Measurements from ENCODE around the gene GPR27.

GPR27 gene

GRCh38 chr3:71734881-71735280 is 18.8 kb upstream of the GPR27 start:
- no peak for FAIRE-seq

GRCh38 chr3:71742621-71743020 is 11.0 kb upstream of the GPR27 start:
- FAIRE-seq: no peak

DNA sequence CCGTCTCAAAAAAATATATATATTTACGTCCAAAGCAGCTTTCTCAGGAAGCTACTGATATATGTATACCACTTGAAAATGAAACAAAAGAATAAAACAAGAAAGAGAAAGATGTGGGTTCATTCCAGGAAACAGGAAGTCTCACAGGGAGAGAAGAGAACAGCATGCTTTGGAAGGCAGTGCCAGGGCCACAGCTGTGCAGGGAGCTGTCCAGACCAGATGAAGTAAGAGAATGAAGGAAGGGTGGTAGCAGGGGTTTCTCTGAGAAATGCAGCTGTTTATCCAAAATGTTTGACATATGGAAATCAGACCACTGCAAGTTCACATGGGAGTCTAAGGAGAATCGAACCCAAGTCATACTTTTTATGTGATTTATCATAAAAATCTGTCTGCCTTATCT is 8.9 kb upstream of the GPR27 start:
- FAIRE-seq: no peak

DNA sequence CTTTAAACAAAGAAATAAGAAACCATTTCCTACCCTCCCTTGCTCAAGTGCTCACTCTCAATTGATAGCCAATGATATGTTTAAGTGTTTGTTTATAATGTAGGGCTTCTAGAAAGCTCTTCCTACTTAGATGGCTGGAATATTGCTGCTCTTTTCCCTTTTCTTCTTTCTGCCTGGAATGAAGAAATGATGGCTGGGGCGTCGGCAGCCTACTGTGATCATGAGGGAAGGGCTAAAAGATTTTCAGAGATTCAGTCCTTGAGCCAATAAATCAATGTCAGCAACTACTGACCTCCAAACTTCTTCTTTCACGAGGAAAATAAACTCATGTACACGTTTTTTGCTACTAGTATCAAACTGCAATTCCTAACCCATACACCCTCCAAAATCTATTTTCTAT is 2.1 kb upstream of the GPR27 start:
- FAIRE-seq: no peak

DNA sequence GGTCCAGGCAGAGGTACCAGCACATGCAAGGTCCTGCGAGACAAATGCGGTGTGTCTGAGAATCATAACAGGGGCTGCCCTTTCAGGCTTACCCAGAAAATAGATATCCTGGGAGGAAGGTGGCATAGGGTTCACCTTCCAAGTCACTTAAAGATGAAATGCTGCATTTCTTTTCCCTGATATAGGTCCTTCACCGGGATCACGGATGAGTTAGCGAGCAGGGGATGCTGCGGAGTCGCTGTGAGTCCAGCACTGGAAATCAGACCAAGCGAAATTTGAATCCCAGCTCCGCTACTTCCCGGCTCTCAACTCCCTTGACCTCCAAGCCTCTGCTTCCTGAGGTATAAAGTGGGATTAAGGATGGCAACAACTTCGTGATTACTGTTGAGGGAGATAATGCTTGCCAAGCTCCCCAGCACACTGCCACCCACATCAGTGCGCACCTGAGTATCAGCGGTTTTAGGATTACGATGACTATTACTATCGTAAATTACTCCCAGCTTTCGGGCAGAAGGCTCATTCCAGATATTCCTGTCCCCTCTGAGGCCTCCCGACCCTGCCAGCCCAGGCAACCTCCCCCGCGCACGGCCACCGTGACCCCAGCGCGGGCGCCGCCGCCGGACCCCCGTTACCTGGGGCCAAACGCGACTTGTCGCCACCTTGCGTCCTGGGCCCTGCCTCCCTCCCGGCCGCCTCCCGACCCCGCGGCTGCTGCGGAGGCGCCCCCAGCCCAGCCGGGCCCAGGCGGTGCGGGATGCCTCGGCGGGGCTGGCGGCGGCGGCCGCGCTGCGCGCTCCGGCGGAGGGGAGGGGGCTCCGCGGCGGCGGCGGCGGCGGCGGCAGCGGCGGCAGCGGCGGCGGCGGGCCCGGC is 589 bp upstream of the GPR27 start:
- no peak for FAIRE-seq

DNA sequence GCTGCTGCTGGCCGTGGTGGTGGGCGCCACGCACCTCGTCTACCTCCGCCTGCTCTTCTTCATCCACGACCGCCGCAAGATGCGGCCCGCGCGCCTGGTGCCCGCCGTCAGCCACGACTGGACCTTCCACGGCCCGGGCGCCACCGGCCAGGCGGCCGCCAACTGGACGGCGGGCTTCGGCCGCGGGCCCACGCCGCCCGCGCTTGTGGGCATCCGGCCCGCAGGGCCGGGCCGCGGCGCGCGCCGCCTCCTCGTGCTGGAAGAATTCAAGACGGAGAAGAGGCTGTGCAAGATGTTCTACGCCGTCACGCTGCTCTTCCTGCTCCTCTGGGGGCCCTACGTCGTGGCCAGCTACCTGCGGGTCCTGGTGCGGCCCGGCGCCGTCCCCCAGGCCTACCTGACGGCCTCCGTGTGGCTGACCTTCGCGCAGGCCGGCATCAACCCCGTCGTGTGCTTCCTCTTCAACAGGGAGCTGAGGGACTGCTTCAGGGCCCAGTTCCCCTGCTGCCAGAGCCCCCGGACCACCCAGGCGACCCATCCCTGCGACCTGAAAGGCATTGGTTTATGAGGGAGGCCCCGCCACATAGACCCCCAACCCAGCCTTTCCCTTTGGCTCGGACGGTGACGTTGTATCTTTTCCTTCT is 1.1 kb downstream of the GPR27 start:
- no peak for FAIRE-seq

GRCh38 chr3:71758091-71758490 is 4.4 kb downstream of the GPR27 start:
- no peak for FAIRE-seq

GRCh38 chr3:71759401-71759800 is 5.7 kb downstream of the GPR27 start:
- FAIRE-seq: no peak

DNA sequence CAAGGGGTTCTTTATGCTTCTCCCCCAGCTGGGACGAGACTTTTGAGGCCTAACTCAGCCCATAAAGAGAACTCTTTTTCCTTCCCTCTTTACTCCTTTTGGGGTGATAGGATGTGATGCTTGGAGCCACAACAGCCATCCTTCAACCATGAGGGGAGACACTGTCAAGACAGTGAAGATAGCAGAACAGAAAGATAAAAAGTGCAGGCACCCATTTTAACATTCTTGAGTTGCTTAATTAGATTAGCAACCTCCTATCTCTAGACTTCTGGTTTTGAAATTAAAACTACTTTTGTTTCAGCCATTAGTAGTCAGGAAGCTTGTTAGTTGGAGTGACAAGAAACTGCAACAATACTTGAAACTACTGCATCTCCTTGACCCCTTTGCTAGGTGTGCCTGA is 6.5 kb downstream of the GPR27 start:
- FAIRE-seq: no peak

- FAIRE-seq: no peak
Observed at GRCh38 chr3:71763426-71763825, 9.8 kb downstream of the GPR27 start.

- FAIRE-seq: no peak
Observed at GRCh38 chr3:71771126-71771525, 17.5 kb downstream of the GPR27 start.

DNA sequence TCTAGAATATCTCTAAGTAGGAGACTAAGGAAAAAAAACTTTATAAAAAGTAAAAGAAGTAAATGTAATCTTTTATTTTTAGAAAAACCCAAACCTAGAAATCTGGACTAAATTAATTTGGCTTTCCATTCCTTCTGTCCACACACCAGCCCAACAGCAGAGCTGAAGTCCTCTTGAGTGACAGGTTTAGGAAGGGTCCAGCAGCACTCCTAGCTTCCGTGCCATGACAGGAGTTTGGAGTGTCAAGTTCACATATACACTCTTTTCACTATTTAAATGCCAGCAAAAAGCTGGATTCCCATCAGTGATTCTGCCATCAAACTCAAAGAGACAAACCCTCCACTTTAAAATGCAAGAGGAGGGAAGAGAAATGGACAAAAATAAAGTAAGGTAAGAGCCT is 18.2 kb downstream of the GPR27 start:
- no peak for FAIRE-seq

DNA sequence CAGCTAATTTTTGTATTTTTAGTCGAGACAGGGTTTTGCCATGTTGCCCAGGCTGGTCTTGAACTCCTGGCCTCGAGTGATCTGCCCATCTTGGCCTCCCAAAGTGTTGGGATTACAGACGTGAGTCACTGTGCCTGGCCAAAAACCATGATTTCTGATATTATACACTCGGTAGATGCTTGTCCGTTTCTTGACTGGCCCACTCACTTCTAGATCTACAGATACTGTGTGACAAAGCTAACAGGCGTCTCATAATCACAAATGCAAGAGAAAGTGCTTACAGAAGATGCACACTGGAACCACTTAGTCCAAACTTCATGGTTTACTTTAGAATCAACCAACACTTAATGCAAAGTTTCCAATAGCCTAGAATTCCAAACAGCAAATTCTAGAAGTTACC is 22.9 kb downstream of the GPR27 start:
- FAIRE-seq: no peak

DNA sequence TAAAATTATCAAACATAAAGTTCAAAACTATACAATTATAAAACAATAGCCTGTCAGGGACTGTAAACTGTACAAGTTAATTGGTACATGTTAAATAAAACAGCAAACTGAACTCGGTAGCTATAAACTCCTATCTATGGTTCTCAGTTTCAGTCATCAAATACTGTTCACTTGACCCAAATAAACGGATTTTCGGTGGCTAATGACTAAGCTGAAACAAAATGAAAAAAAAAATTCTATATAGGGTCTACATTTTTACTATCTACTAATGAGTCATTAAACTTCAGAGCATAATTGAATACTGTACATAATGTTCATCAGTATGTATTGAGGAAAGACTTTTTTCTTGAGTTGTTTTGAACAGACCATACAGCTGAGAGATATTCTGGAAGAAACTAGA is 24.7 kb downstream of the GPR27 start:
- no peak for FAIRE-seq

- FAIRE-seq: no peak
Observed at GRCh38 chr3:71779674-71780377, 26.2 kb downstream of the GPR27 start.

DNA sequence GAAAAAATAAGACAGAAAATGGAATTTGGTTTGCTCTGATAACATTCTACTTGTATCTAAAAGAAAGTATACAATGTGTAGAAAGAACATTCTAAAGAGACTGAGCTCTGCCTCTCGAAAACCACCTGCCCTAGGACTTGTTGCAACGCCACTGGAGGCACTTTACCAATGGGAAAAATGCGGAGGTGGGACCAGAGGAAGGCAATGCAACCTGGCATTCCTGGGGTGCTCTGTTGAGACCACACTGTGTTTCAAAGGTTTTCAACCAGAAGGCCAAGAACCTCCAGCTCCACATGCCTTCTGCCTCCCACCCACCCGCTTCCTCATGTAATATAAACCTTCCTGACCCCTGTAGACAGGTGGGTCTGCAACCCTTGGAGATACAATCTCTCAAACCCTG is 26.8 kb downstream of the GPR27 start:
- no peak for FAIRE-seq

DNA sequence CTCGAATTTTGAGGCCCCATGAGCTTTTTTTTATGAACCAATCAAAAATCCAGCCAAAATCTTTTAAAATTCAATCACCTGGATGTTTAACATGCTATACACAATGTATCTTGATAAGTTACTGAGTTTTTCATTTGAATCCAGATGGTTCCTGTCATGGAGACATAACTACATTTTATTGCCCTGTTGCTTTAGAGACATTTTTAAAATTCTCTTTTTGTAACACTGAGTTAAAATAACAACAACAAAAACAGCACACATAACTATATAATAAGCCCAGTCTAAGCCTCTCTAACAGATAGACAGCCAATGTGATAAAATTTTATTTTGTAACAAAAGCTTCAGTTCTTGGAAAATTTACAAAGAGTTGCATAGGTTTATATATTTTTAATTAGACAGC is 29.5 kb downstream of the GPR27 start:
- no peak for FAIRE-seq

GRCh38 chr3:71784201-71784913 is 30.7 kb downstream of the GPR27 start:
- no peak for FAIRE-seq

DNA sequence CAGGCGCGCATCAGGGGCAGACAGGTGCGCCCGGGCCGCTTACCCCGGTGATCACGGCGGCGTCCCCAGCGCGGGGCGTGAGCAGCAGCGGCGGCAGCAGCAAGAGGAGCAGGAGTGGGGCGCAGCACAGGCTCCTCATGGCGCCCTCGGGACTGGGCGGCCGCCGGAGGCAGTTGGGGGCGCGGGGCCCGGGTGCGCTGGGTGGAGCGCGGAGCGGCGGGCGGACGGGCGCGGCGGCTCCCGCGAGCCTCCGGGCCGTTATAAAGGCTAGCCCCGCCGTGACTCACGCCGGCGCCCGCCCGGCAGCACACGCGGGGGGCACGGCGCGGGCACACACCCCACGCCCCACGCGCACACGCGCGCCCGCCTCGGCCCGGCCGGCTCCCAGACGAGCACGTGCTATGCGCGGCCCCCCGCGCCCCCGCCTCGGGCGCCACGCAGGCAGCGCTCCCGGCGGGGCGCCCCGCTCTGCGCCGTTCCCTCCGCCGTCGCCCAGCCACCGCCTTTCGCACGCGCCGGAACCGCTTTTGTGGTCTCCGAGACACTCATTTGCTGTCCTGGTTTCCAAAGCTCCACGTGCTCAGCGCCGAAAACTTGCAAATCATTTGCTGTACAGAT is 31.4 kb downstream of the GPR27 start, which contains the start of gene PROK2:
PROK2 (minus strand) TSS at position 235 of the 618 bp plus-strand sequence; CDS start at position 139, 96 bp downstream.
- FAIRE-seq: no peak

GRCh38 chr3:71785532-71786216 is 32.0 kb downstream of the GPR27 start:
- FAIRE-seq: no peak

GRCh38 chr3:71786217-71786549 is 32.5 kb downstream of the GPR27 start:
- no peak for FAIRE-seq

DNA sequence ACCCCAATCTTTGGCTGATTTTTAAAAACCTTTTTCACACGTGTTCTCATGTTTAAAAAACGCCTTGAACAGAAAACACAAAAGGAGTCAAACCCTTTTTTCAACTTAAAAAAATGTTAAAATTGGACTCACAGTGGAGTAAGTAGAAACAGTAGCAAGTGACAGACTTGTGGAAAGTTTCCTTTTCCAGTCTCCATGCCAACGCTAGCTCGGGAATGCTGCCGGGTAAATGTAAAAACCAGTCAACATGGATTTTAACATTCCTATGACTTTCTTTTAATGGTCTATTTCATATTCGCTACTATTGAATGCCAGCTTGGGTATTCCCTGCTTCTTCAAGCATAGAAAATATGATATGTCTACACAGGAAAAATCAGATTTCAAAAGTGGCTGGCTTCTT is 32.9 kb downstream of the GPR27 start:
- no peak for FAIRE-seq
